Raji (cell line): ENCODE results near the gene FANK1.

Experiments used
- POLR2A ChIP-seq: IDR thresholded peaks from 2 replicates; pipeline ENCODE4 v1.6.1; 2011; ENCODE audit warnings: low read depth, low read length, control low read depth; ENCODE audit not compliant: insufficient read depth

FANK1 gene

GRCh38 chr10:126012485-126012884, 116.1 kb downstream of the FANK1 start:
- no peak for TF ChIP-seq POLR2A

DNA sequence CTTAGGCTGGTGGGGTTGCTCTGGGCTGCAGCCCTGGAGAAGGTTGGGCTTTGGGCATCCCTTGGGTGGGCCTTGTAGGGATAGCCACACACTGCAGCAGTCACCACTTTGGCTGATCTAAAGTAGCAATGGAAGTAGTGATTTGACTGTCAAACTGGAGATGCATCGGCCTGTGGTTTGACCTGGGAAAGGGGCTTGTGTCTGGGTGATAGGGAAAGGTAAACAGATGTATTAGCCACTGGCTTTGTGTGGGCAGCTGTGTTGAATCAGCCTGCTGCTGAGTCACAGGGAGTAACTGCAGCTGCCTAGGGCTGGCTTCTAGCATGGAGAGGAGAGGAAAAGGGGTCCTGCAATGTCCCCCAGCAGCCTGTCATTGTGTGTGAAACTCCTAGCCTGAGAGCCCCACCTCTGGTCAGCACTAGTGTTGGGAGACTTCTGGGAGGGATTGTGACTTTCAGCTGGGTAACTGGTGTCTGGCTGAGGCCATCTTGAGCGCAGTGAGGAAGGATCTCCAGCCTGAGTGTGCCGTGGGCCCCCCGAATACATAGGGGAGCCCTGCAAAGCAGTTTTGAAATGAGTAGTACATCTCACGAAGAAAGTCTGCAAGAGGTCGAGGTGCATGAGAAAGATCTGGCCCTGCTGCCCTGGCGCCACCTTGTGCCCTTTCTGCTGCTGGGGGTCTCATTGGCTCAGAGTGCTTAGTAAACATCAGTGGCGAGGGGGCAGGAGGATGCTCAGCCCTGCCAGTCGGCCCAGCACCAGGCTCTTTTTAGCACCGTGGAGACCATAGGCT, 117.3 kb downstream of the FANK1 start:
- no peak for TF ChIP-seq POLR2A

- no peak for TF ChIP-seq POLR2A
These were observed 117.9 kb downstream of the FANK1 start for GRCh38 chr10:126014309-126014708.

GRCh38 chr10:126015413-126015812, 119.0 kb downstream of the FANK1 start:
- no peak for TF ChIP-seq POLR2A

DNA sequence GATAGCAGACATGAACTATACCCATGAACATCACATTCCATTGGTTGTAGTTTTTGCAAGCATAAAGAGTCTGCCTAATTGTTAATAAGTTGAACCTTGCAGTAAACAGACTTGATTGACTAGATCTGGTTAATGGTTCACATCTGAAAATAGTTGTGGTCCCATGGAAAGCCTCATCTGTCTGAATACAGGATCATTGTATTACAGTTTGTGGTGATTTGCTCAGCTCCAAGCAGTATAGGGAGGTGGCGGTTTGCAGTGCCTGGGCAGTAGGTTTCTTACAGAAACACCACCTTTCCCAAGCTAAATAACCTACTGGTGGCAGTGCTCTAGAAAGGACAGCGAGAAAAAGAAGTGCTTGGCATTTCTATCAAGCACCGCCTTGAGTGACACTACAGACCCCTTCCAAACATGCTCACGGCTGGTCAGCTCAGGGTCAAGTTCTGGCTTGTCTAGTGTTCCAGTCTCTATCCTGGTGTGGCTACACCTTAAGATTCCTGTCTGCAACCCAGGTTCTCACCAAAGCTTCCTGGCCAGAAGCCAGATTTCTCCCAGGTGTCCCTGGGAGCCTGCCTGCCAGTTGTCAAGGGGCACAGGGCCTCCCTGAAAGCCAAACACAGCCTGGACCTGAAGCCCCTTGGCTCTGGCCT, 119.9 kb downstream of the FANK1 start:
- no peak for TF ChIP-seq POLR2A

GRCh38 chr10:126016882-126017281, 120.5 kb downstream of the FANK1 start:
- no peak for TF ChIP-seq POLR2A

DNA sequence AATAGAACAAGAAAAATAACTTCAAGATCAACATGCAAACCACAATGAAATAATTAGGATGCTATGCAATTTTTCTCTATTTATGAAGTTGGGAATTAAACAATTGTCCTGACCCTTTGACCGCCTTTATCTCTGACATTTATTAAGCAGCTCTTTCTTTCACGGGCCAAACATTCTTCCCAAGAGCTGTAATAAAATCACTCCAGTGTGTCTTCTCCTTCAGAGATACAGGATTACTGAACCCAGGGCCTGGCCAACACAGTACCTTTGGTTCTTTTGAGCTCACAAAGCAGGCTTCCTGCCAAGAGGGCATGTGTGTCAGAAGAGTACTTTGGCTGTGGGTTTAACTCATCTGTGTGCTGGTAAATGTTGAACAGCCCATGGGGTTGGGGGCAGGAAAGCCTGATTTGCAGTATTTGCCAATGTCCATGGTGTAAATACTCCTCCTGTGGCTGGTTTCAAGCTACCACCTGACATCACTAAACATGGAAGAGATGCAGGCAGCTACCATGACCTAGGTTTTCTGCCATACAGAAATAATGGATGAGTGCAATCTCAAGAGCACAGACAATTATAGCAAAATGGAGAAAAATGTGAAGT, 121.7 kb downstream of the FANK1 start:
- no peak for TF ChIP-seq POLR2A

- TF ChIP-seq POLR2A = no peak
These were observed 125.6 kb downstream of the FANK1 start for GRCh38 chr10:126021833-126022500.

- TF ChIP-seq POLR2A = no peak
These were observed 126.5 kb downstream of the FANK1 start for GRCh38 chr10:126022841-126023240.

GRCh38 chr10:126027692-126028091, 131.3 kb downstream of the FANK1 start:
- TF ChIP-seq POLR2A = no peak

- TF ChIP-seq POLR2A = no peak
These were observed 133.6 kb downstream of the FANK1 start for GRCh38 chr10:126029999-126030398.

DNA sequence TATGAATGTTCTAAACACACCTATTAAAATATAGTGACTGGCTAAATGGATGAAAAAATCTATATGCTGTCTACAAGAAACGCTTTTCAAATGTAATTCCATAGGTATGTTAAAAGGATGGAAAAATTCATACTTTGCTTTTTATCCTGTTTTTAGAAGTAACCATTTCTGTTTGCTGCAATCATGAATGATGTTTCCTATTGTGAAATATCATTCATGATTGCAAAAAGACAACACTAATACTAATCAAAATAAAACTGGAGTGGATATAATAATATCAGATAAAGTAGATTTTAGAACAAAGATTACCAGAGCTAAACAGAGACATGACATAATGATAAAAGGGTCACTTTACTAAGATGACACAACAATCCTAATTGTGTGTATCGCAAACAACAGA, 138.2 kb downstream of the FANK1 start:
- TF ChIP-seq POLR2A = no peak

DNA sequence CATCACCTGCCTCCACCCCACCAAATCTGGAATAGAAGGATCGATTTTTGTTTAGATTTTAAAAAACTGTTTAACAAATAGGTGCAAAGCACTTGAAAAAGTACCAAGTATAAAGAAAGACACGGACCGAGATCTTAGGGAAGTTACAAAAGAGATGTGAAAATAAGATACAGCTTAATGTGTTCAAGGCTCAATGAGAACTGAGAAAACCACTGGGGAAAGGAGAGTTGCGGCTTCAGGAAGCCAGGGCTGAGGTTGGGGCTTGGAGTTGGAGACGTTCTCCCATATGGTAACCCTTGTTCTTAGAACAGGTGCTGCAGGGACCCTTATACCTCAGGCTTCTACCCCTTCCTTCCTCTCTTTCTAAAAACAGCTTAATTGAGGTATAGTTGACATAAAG, 140.2 kb downstream of the FANK1 start:
- TF ChIP-seq POLR2A = no peak

- TF ChIP-seq POLR2A = no peak
These were observed 141.6 kb downstream of the FANK1 start for GRCh38 chr10:126037946-126038345.

DNA sequence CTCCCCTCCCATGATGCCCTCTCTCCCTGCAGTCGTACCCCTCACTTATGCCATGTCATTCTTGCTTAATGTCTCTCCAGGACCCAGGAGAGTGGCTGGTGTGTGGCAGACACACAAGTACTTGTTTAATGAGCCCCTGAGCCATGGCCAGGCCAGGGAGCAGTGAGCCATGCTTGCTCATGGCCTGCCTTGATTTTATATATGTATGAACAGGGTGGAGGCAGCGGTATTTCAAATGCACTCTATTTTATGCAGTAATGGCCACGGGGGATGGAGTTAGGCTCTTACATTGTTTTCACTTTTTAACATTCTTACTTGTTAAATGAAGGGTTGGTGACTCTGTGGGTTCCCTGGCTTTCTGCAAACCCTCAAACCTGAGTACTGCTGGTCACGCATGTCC, 144.8 kb downstream of the FANK1 start:
- TF ChIP-seq POLR2A = no peak

DNA sequence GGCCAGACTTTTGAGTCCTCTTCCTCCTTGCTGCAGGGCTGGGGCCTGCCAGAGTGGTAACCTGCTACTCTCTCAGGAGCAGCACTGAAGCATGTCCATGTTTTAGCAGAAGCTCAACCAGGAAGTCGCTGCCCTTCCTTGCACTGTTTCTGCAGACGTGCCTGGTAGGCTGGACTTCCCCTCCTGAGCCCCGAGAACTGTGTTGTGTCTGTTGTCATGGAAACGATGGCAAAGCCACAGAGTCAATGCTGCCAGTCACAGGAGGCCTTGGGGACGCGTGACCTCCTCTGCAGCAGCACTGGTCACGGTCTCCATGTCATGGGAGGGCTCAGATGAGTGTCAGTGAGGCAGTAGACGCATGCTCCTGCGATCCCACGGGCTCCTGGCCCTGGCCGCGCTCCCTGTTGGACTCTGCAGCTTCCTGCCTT, 145.5 kb downstream of the FANK1 start:
- peak; percentile 51 for TF ChIP-seq POLR2A
